IgD-negative memory B cell (primary cell): Measurements from ENCODE around the gene TMEM52B. TPM values are rescaled to one million over a fixed set of nuclear protein-coding genes. Genes with fewer than 3 reads are reported as not detected.
A peak's percentile ranks its signal among the peaks of the same experiment; 100 is the strongest.

Experiments used
- H3K27ac Mint-ChIP-seq, 3 donors: one replicate each; pipeline ENCODE4 v1.8.0; 2020 to 2022; ENCODE audit warnings: mild to moderate bottlenecking in 3 of 3, mixed read lengths in 3 of 3, moderate library complexity in 1 of 3
- H3K27me3 Mint-ChIP-seq: one replicate; pipeline ENCODE4 v1.8.0; 2021; ENCODE audit warnings: mixed read lengths
- H3K36me3 Mint-ChIP-seq: one replicate; pipeline ENCODE4 v1.8.0; 2020; ENCODE audit warnings: mild to moderate bottlenecking, mixed read lengths
- H3K4me1 Mint-ChIP-seq, 3 donors: one replicate each; pipeline ENCODE4 v1.8.0; 2020 to 2022; ENCODE audit warnings: mixed read lengths in 3 of 3, mild to moderate bottlenecking in 1 of 3
- H3K4me3 Mint-ChIP-seq, 4 donors: one replicate each; pipeline ENCODE4 v1.8.0; 2020 to 2022; ENCODE audit warnings: mild to moderate bottlenecking in 4 of 4, mixed read lengths in 4 of 4, moderate library complexity in 3 of 4
- H3K9me3 Mint-ChIP-seq, 3 donors: one replicate each; pipeline ENCODE4 v1.8.0; 2020 to 2021; ENCODE audit warnings: mixed read lengths in 3 of 3, mild to moderate bottlenecking in 1 of 3
- polyA plus RNA-seq: library from polyadenylated mRNA; unstranded; fragments of 300-500 nt; fragmentation: Illumina TruSeq; gene quantifications from one replicate; pipeline ENCODE4 v1.2.3, GENCODE V29; 2021

Gene TMEM52B
- polyA plus RNA-seq, 1 donor from 2014 or later, result not detected

- H3K4me1 Mint-ChIP-seq, result peaks cover 10 to 35% (median 16%) of the 10 kb centered on the region in 3 donors
- H3K9me3 Mint-ChIP-seq, result no peaks in the 10 kb centered on the region
- peaks cover 7% of the 10 kb centered on the region for H3K27me3 Mint-ChIP-seq
- H3K36me3 Mint-ChIP-seq, result no peaks in the 10 kb centered on the region
- H3K27ac Mint-ChIP-seq, result no peak overlapping the region
- H3K4me3 Mint-ChIP-seq, result no peak overlapping the region
Measured at GRCh38 chr12:10159280-10159679, 19.6 kb upstream of the TMEM52B start.

- H3K27ac Mint-ChIP-seq, result no peak overlapping the region
- H3K27me3 Mint-ChIP-seq, result peaks cover 10% of the 10 kb centered on the region
- H3K4me3 Mint-ChIP-seq, result no peak overlapping the region
- H3K9me3 Mint-ChIP-seq, result no peaks in the 10 kb centered on the region
- H3K36me3 Mint-ChIP-seq, result no peaks in the 10 kb centered on the region
- peaks cover 10 to 35% (median 16%) of the 10 kb centered on the region in 3 donors for H3K4me1 Mint-ChIP-seq
Measured at GRCh38 chr12:10160617-10161385, 18.0 kb upstream of the TMEM52B start.

GRCh38 chr12:10163084-10163483 is 15.7 kb upstream of the TMEM52B start:
- no peak overlapping the region for H3K27ac Mint-ChIP-seq
- H3K9me3 Mint-ChIP-seq, result no peaks in the 10 kb centered on the region
- peaks cover 13% of the 10 kb centered on the region for H3K27me3 Mint-ChIP-seq
- peaks cover 10 to 33% (median 16%) of the 10 kb centered on the region in 3 donors for H3K4me1 Mint-ChIP-seq
- no peak overlapping the region for H3K4me3 Mint-ChIP-seq
- no peaks in the 10 kb centered on the region for H3K36me3 Mint-ChIP-seq

GRCh38 chr12:10165421-10165820 is 13.4 kb upstream of the TMEM52B start:
- H3K27ac Mint-ChIP-seq, result no peak overlapping the region
- peaks cover 5 to 10% (median 10%) of the 10 kb centered on the region in 3 donors for H3K4me1 Mint-ChIP-seq
- H3K36me3 Mint-ChIP-seq, result no peaks in the 10 kb centered on the region
- H3K4me3 Mint-ChIP-seq, result no peak overlapping the region
- H3K9me3 Mint-ChIP-seq, result no peaks in the 10 kb centered on the region
- H3K27me3 Mint-ChIP-seq, result peaks cover 9% of the 10 kb centered on the region

GRCh38 chr12:10167599-10167998 is 11.2 kb upstream of the TMEM52B start:
- Mint-ChIP-seq H3K36me3 (no peaks in the 10 kb centered on the region), H3K4me1 (peaks cover 0 to 2% (median 0%) of the 10 kb centered on the region in 3 donors), H3K9me3 (no peaks in the 10 kb centered on the region), H3K27me3 (peaks cover 19% of the 10 kb centered on the region), H3K4me3 (no peak overlapping the region), H3K27ac (no peak overlapping the region)

GRCh38 chr12:10169104-10169503 is 9.7 kb upstream of the TMEM52B start:
- H3K9me3 Mint-ChIP-seq, result no peaks in the 10 kb centered on the region

GRCh38 chr12:10170216-10170615 is 8.6 kb upstream of the TMEM52B start:
- H3K27ac Mint-ChIP-seq, result no peak overlapping the region
- H3K4me1 Mint-ChIP-seq, result no peaks in the 10 kb centered on the region
- no peaks in the 10 kb centered on the region for H3K9me3 Mint-ChIP-seq
- peaks cover 22% of the 10 kb centered on the region for H3K27me3 Mint-ChIP-seq
- H3K4me3 Mint-ChIP-seq, result no peak overlapping the region
- no peaks in the 10 kb centered on the region for H3K36me3 Mint-ChIP-seq

More at GRCh38 chr12:10169104-10169503, 9.7 kb upstream of the TMEM52B start:
- H3K27ac Mint-ChIP-seq, result no peak overlapping the region
- no peaks in the 10 kb centered on the region for H3K36me3 Mint-ChIP-seq
- H3K4me1 Mint-ChIP-seq, result no peaks in the 10 kb centered on the region
- no peak overlapping the region for H3K4me3 Mint-ChIP-seq
- H3K27me3 Mint-ChIP-seq, result peaks cover 20% of the 10 kb centered on the region

- Mint-ChIP-seq H3K27me3 (peaks cover 22% of the 10 kb centered on the region), H3K4me3 (no peak within 1 kb of the TSS), H3K36me3 (peaks cover 2% of the 10 kb centered on the region), H3K27ac (no peak within 1 kb of the TSS), H3K4me1 (no peaks in the 10 kb centered on the region), H3K9me3 (no peaks in the 10 kb centered on the region)
Measured at GRCh38 chr12:10171973-10172728, 6.7 kb upstream of the TMEM52B start, which contains the start of gene OLR1. TSS of gene OLR1 (minus strand) at chr12:10172132. CDS start at chr12:10172077, 55 bp downstream.

GRCh38 chr12:10174986-10175614 is 3.7 kb upstream of the TMEM52B start:
- Mint-ChIP-seq H3K27ac (no peak overlapping the region), H3K4me3 (no peak overlapping the region), H3K4me1 (no peaks in the 10 kb centered on the region), H3K9me3 (no peaks in the 10 kb centered on the region), H3K27me3 (peaks cover 28% of the 10 kb centered on the region), H3K36me3 (peaks cover 2% of the 10 kb centered on the region)

- Mint-ChIP-seq H3K4me3 (no peak overlapping the region), H3K36me3 (peaks cover 2% of the 10 kb centered on the region), H3K4me1 (no peaks in the 10 kb centered on the region), H3K27me3 (peaks cover 33% of the 10 kb centered on the region), H3K27ac (no peak overlapping the region), H3K9me3 (no peaks in the 10 kb centered on the region)
Measured at GRCh38 chr12:10175846-10176636, 2.8 kb upstream of the TMEM52B start.

GRCh38 chr12:10179776-10180181 is 947 bp downstream of the TMEM52B start:
- H3K27me3 Mint-ChIP-seq, result peaks cover 37% of the 10 kb centered on the region
- H3K9me3 Mint-ChIP-seq, result no peaks in the 10 kb centered on the region
- no peak overlapping the region for H3K27ac Mint-ChIP-seq
- H3K36me3 Mint-ChIP-seq, result peaks cover 2% of the 10 kb centered on the region
- no peaks in the 10 kb centered on the region for H3K4me1 Mint-ChIP-seq
- H3K4me3 Mint-ChIP-seq, result no peak overlapping the region

GRCh38 chr12:10182354-10183049 is 3.7 kb downstream of the TMEM52B start:
- H3K36me3 Mint-ChIP-seq, result no peaks in the 10 kb centered on the region
- H3K27me3 Mint-ChIP-seq, result peaks cover 41% of the 10 kb centered on the region
- peaks cover 0 to 2% (median 0%) of the 10 kb centered on the region in 3 donors for H3K9me3 Mint-ChIP-seq
- peaks cover 0 to 2% (median 0%) of the 10 kb centered on the region in 3 donors for H3K4me1 Mint-ChIP-seq
- H3K4me3 Mint-ChIP-seq, result no peak overlapping the region
- no peak overlapping the region for H3K27ac Mint-ChIP-seq

- H3K4me1 Mint-ChIP-seq, result peaks cover 0 to 2% (median 0%) of the 10 kb centered on the region in 3 donors
- H3K27ac Mint-ChIP-seq, result peak overlapping the region in 1 of 3 donors; percentile 20
- H3K9me3 Mint-ChIP-seq, result peaks cover 0 to 2% (median 0%) of the 10 kb centered on the region in 3 donors
- peaks cover 40% of the 10 kb centered on the region for H3K27me3 Mint-ChIP-seq
- H3K4me3 Mint-ChIP-seq, result no peak overlapping the region
- no peaks in the 10 kb centered on the region for H3K36me3 Mint-ChIP-seq
Measured at GRCh38 chr12:10184261-10184843, 5.5 kb downstream of the TMEM52B start.
